SK-N-DZ (cell line): Measurements from ENCODE around the gene PRTN3.
"Not testable (repeated sequence)": the region's sequence is repeated elsewhere in the genome, so short reads cannot be mapped to it uniquely, and the experiment has no call there.

Experiments used
- DNase-seq: peaks from one replicate; pipeline ENCODE4 v3.0.0-alpha.2; 2015; ENCODE audit warnings: low spot score

Gene PRTN3

GRCh38 chr19:815079-815774 is 25.6 kb upstream of the PRTN3 start:
- no peak for DNase-seq

- DNase-seq, result no peak
Observed at GRCh38 chr19:815775-816499, 24.9 kb upstream of the PRTN3 start.

- DNase-seq, result no peak
Observed at GRCh38 chr19:816500-816857, 24.3 kb upstream of the PRTN3 start.

GRCh38 chr19:820212-820611 is 20.6 kb upstream of the PRTN3 start:
- DNase-seq, result not testable (repeated sequence)

- DNase-seq, result no peak
Observed at GRCh38 chr19:821231-821824, 19.5 kb upstream of the PRTN3 start.

GRCh38 chr19:821825-822503 is 18.8 kb upstream of the PRTN3 start, which contains the start of gene PLPPR3:
PLPPR3 (minus strand) TSS chr19:821955; CDS start chr19:821559, 396 bp downstream.
- peak; percentile 72 for DNase-seq

GRCh38 chr19:823565-824121 is 17.2 kb upstream of the PRTN3 start:
- no peak for DNase-seq

- DNase-seq, result no peak
Observed at GRCh38 chr19:824885-825284, 15.9 kb upstream of the PRTN3 start.

GRCh38 chr19:825897-826644 is 14.7 kb upstream of the PRTN3 start:
- DNase-seq, result no peak

- DNase-seq, result no peak
Observed at GRCh38 chr19:827314-827709, 13.5 kb upstream of the PRTN3 start.

GRCh38 chr19:827710-828321 is 13.0 kb upstream of the PRTN3 start, which contains the start of gene AZU1:
AZU1 (plus strand) TSS chr19:827837; CDS start chr19:827847, 10 bp downstream.
- no peak for DNase-seq

- DNase-seq, result no peak
Observed at GRCh38 chr19:829129-829758, 11.6 kb upstream of the PRTN3 start.

GRCh38 chr19:831407-832369 is 9.1 kb upstream of the PRTN3 start:
- no peak for DNase-seq

- DNase-seq, result no peak
Observed at GRCh38 chr19:834216-834615, 6.6 kb upstream of the PRTN3 start.

GRCh38 chr19:835210-835810 is 5.5 kb upstream of the PRTN3 start:
- DNase-seq, result no peak

GRCh38 chr19:842802-843179 is 2.0 kb downstream of the PRTN3 start:
- DNase-seq, result not testable (repeated sequence)

- DNase-seq, result no peak
Observed at GRCh38 chr19:843180-843835, 2.5 kb downstream of the PRTN3 start.
